Measurements from ENCODE around the gene LMBR1.

The LMBR1 gene

GRCh38 chr7:156754201-156754600 lies 138.8 kb downstream of the LMBR1 start:
- Histone ChIP-seq H3K18ac (ENCODE audit: low read length) (no peak overlapping the region), H2BK15ac (ENCODE audit: low read length) (no peak overlapping the region), H2BK5ac (ENCODE audit: low read length) (no peak overlapping the region), H3K27ac (replicated peaks; ENCODE audit: low read length) (no peak overlapping the region), H3K4me2 (ENCODE audit: insufficient read depth, low read length, poor library complexity, severe bottlenecking) (no peak overlapping the region), H4K8ac (ENCODE audit: low read depth, low read length) (no peak overlapping the region), H3K4me1 (ENCODE audit: control insufficient read depth in 2 of 2, insufficient read depth in 1 of 2, low read depth in 1 of 2, low read length in 2 of 2) (peaks cover 14 to 20% of the 10 kb centered on the region in 2 donors), H3K9ac (ENCODE audit: low read depth, low read length, poor library complexity) (no peak overlapping the region), H3K14ac (ENCODE audit: low read length) (no peak overlapping the region), H2AK5ac (ENCODE audit: low read depth, low read length) (no peak overlapping the region), H3K4ac (ENCODE audit: low read length) (no peak overlapping the region), H3K9me3 (replicated peaks in 1 of 2; ENCODE audit: control insufficient read depth in 2 of 2, insufficient read depth in 1 of 2, low read depth in 1 of 2, low read length in 2 of 2) (peaks cover 2% of the 10 kb centered on the region in 2 donors), H3K27me3 (ENCODE audit: control insufficient read depth in 3 of 3, insufficient read depth in 3 of 3, low read depth in 1 of 3, low read length in 3 of 3) (no peaks in the 10 kb centered on the region), H3K4me3 (ENCODE audit: low read length in 2 of 2) (no peak overlapping the region), H2BK12ac (ENCODE audit: low read length) (no peak overlapping the region), H3K79me1 (ENCODE audit: low read depth, low read length) (no peaks in the 10 kb centered on the region), H2AFZ (ENCODE audit: low read length) (no peak overlapping the region), H3K36me3 (replicated peaks in 1 of 2; ENCODE audit: control insufficient read depth in 2 of 2, insufficient read depth in 2 of 2, low read length in 2 of 2) (peaks cover 0 to 8% of the 10 kb centered on the region in 2 donors), H2BK120ac (ENCODE audit: low read depth, low read length) (no peak overlapping the region), H3K23ac (ENCODE audit: low read depth, low read length, poor library complexity) (no peak overlapping the region), H4K91ac (ENCODE audit: low read depth, low read length, poor library complexity) (no peak overlapping the region)
- DNase-seq (ENCODE audit: low spot score): no peak
- 100% methylated on average over 1 of the region's 4 CpGs; no CpG with 5 or more reads in 1 of the 2 donors for WGBS, 2 donors (ENCODE audit: extremely low coverage in 2 of 2, insufficient read length in 2 of 2, insufficient replicate concordance in 1 of 2)

GRCh38 chr7:156753630-156754029 lies 139.4 kb downstream of the LMBR1 start:
- H3K23ac ChIP-seq (ENCODE audit: low read depth, low read length, poor library complexity): no peak overlapping the region
- WGBS, 2 donors (ENCODE audit: extremely low coverage in 2 of 2, insufficient read length in 2 of 2, insufficient replicate concordance in 1 of 2): no CpG with 5 or more reads among the region's 7 CpGs
- no peak overlapping the region for H2AFZ ChIP-seq (ENCODE audit: low read length)
- H2BK12ac ChIP-seq (ENCODE audit: low read length): no peak overlapping the region
- H3K4me3 ChIP-seq (ENCODE audit: low read length in 2 of 2): no peak overlapping the region
- H3K36me3 ChIP-seq (replicated peaks in 1 of 2; ENCODE audit: control insufficient read depth in 2 of 2, insufficient read depth in 2 of 2, low read length in 2 of 2): peaks cover 0 to 8% of the 10 kb centered on the region in 2 donors
- no peak overlapping the region for H2BK5ac ChIP-seq (ENCODE audit: low read length)
- no peak overlapping the region for H3K4me2 ChIP-seq (ENCODE audit: insufficient read depth, low read length, poor library complexity, severe bottlenecking)
- no peak overlapping the region for H2BK120ac ChIP-seq (ENCODE audit: low read depth, low read length)
- no peak overlapping the region for H3K4ac ChIP-seq (ENCODE audit: low read length)
- peaks cover 14 to 20% of the 10 kb centered on the region in 2 donors for H3K4me1 ChIP-seq (ENCODE audit: control insufficient read depth in 2 of 2, insufficient read depth in 1 of 2, low read depth in 1 of 2, low read length in 2 of 2)
- H3K14ac ChIP-seq (ENCODE audit: low read length): no peak overlapping the region
- H3K27ac ChIP-seq (replicated peaks; ENCODE audit: low read length): no peak overlapping the region
- no peaks in the 10 kb centered on the region for H3K79me1 ChIP-seq (ENCODE audit: low read depth, low read length)
- no peak overlapping the region for H4K8ac ChIP-seq (ENCODE audit: low read depth, low read length)
- no peak overlapping the region for H4K91ac ChIP-seq (ENCODE audit: low read depth, low read length, poor library complexity)
- no peak overlapping the region for H3K9ac ChIP-seq (ENCODE audit: low read depth, low read length, poor library complexity)
- H3K9me3 ChIP-seq (replicated peaks in 1 of 2; ENCODE audit: control insufficient read depth in 2 of 2, insufficient read depth in 1 of 2, low read depth in 1 of 2, low read length in 2 of 2): peaks cover 0 to 2% of the 10 kb centered on the region in 2 donors
- peak overlapping the region; percentile 48 for H2AK5ac ChIP-seq (ENCODE audit: low read depth, low read length)
- no peaks in the 10 kb centered on the region for H3K27me3 ChIP-seq (ENCODE audit: control insufficient read depth in 3 of 3, insufficient read depth in 3 of 3, low read depth in 1 of 3, low read length in 3 of 3)
- H3K18ac ChIP-seq (ENCODE audit: low read length): peak overlapping the region; percentile 15
- no peak overlapping the region for H2BK15ac ChIP-seq (ENCODE audit: low read length)
- no peak for DNase-seq (ENCODE audit: low spot score)

- peak overlapping the region; percentile 72 for H3K27ac ChIP-seq (replicated peaks; ENCODE audit: low read length)
Measured at GRCh38 chr7:156753229-156753560, 139.8 kb downstream of the LMBR1 start.

GRCh38 chr7:156752367-156753228 lies 140.4 kb downstream of the LMBR1 start:
- Histone ChIP-seq H3K79me1 (ENCODE audit: low read depth, low read length) (no peaks in the 10 kb centered on the region), H3K27me3 (ENCODE audit: control insufficient read depth in 3 of 3, insufficient read depth in 3 of 3, low read depth in 1 of 3, low read length in 3 of 3) (no peaks in the 10 kb centered on the region)
- WGBS, 2 donors (ENCODE audit: extremely low coverage in 2 of 2, insufficient read length in 2 of 2, insufficient replicate concordance in 1 of 2): no CpG with 5 or more reads among the region's 7 CpGs

More at GRCh38 chr7:156753229-156753560, 139.8 kb downstream of the LMBR1 start:
- Histone ChIP-seq H3K4ac (ENCODE audit: low read length) (no peak overlapping the region), H3K9me3 (replicated peaks in 1 of 2; ENCODE audit: control insufficient read depth in 2 of 2, insufficient read depth in 1 of 2, low read depth in 1 of 2, low read length in 2 of 2) (no peaks in the 10 kb centered on the region), H3K27me3 (ENCODE audit: control insufficient read depth in 3 of 3, insufficient read depth in 3 of 3, low read depth in 1 of 3, low read length in 3 of 3) (no peaks in the 10 kb centered on the region), H3K79me1 (ENCODE audit: low read depth, low read length) (no peaks in the 10 kb centered on the region), H3K36me3 (replicated peaks in 1 of 2; ENCODE audit: control insufficient read depth in 2 of 2, insufficient read depth in 2 of 2, low read length in 2 of 2) (peaks cover 0 to 8% of the 10 kb centered on the region in 2 donors), H2BK120ac (ENCODE audit: low read depth, low read length) (no peak overlapping the region), H3K4me3 (ENCODE audit: low read length in 2 of 2) (no peak overlapping the region), H2BK12ac (ENCODE audit: low read length) (no peak overlapping the region), H2AFZ (ENCODE audit: low read length) (no peak overlapping the region), H2BK5ac (ENCODE audit: low read length) (no peak overlapping the region), H3K4me2 (ENCODE audit: insufficient read depth, low read length, poor library complexity, severe bottlenecking) (no peak overlapping the region), H4K91ac (ENCODE audit: low read depth, low read length, poor library complexity) (no peak overlapping the region), H3K4me1 (ENCODE audit: control insufficient read depth in 2 of 2, insufficient read depth in 1 of 2, low read depth in 1 of 2, low read length in 2 of 2) (peaks cover 14 to 20% of the 10 kb centered on the region in 2 donors), H4K8ac (ENCODE audit: low read depth, low read length) (no peak overlapping the region), H3K14ac (ENCODE audit: low read length) (no peak overlapping the region), H3K9ac (ENCODE audit: low read depth, low read length, poor library complexity) (no peak overlapping the region), H3K18ac (ENCODE audit: low read length) (peak overlapping the region; percentile 15), H2BK15ac (ENCODE audit: low read length) (no peak overlapping the region), H3K23ac (ENCODE audit: low read depth, low read length, poor library complexity) (no peak overlapping the region), H2AK5ac (ENCODE audit: low read depth, low read length) (peak overlapping the region; percentile 48)
- no peak for DNase-seq (ENCODE audit: low spot score)
- no CpG with 5 or more reads among the region's 4 CpGs for WGBS, 2 donors (ENCODE audit: extremely low coverage in 2 of 2, insufficient read length in 2 of 2, insufficient replicate concordance in 1 of 2)

More at GRCh38 chr7:156752367-156753228, 140.4 kb downstream of the LMBR1 start:
- Histone ChIP-seq H3K4ac (ENCODE audit: low read length) (no peak overlapping the region), H3K14ac (ENCODE audit: low read length) (no peak overlapping the region), H2BK120ac (ENCODE audit: low read depth, low read length) (no peak overlapping the region), H2AFZ (ENCODE audit: low read length) (peak overlapping the region; percentile 2), H3K23ac (ENCODE audit: low read depth, low read length, poor library complexity) (no peak overlapping the region), H3K27ac (replicated peaks; ENCODE audit: low read length) (peak overlapping the region; percentile 72), H3K4me2 (ENCODE audit: insufficient read depth, low read length, poor library complexity, severe bottlenecking) (peak overlapping the region; percentile 21), H4K8ac (ENCODE audit: low read depth, low read length) (no peak overlapping the region), H3K4me1 (ENCODE audit: control insufficient read depth in 2 of 2, insufficient read depth in 1 of 2, low read depth in 1 of 2, low read length in 2 of 2) (peaks cover 14 to 20% of the 10 kb centered on the region in 2 donors), H3K9me3 (replicated peaks in 1 of 2; ENCODE audit: control insufficient read depth in 2 of 2, insufficient read depth in 1 of 2, low read depth in 1 of 2, low read length in 2 of 2) (no peaks in the 10 kb centered on the region), H3K36me3 (replicated peaks in 1 of 2; ENCODE audit: control insufficient read depth in 2 of 2, insufficient read depth in 2 of 2, low read length in 2 of 2) (peaks cover 0 to 8% of the 10 kb centered on the region in 2 donors), H4K91ac (ENCODE audit: low read depth, low read length, poor library complexity) (no peak overlapping the region), H3K9ac (ENCODE audit: low read depth, low read length, poor library complexity) (no peak overlapping the region), H3K18ac (ENCODE audit: low read length) (peak overlapping the region; percentile 15), H2BK12ac (ENCODE audit: low read length) (no peak overlapping the region), H2AK5ac (ENCODE audit: low read depth, low read length) (peak overlapping the region; percentile 48), H2BK15ac (ENCODE audit: low read length) (no peak overlapping the region), H3K4me3 (ENCODE audit: low read length in 2 of 2) (no peak overlapping the region), H2BK5ac (ENCODE audit: low read length) (no peak overlapping the region)
- peak; percentile 56 for DNase-seq (ENCODE audit: low spot score)

All from neuronal stem cell (in vitro differentiated cells).